HG03066 (cell line): ENCODE measurements around the gene ADAMTS15.

ENCODE experiments used
- ATAC-seq: cut with Tn5 transposase; IDR thresholded peaks from one replicate; pipeline ENCODE4 v1.9.1; 2021; ENCODE audit warnings: low read depth; ENCODE audit not compliant: unreplicated experiment

The ADAMTS15 gene

DNA sequence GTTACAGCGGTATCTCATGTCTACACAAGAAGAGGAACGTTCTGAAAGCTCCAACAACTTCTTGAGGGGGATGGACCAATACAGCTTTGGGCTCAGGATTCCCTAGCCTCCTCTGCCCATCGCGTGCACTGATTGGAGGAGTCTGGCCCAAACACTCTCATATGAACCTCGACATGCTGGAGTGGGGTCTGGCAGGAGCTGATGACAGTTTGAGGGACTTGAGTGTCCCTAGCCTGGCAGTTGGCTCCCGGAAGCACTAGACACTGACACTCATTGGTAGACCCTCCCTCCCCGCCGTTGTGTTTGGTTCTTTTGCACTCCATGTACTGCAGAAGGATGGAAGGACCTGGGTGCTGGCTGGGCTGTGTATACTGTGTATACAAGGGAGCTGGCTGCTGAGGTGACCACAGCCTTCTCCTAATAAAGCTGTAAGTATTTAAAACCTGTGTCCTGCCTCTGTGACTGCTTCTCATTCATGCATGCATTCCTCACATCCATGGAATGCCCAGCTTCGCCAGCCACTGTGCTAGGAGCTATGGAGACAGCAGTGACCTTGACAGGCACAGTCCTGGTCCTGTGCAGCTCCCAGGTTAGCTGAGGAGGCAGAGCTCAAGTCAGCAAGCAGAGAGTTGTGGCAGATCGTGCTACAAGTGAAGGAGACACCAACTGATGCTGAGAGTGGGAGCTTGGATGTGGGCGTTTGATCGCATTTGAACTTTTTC lies 27.9 kb downstream of the ADAMTS15 start:
- no peak for ATAC-seq

DNA sequence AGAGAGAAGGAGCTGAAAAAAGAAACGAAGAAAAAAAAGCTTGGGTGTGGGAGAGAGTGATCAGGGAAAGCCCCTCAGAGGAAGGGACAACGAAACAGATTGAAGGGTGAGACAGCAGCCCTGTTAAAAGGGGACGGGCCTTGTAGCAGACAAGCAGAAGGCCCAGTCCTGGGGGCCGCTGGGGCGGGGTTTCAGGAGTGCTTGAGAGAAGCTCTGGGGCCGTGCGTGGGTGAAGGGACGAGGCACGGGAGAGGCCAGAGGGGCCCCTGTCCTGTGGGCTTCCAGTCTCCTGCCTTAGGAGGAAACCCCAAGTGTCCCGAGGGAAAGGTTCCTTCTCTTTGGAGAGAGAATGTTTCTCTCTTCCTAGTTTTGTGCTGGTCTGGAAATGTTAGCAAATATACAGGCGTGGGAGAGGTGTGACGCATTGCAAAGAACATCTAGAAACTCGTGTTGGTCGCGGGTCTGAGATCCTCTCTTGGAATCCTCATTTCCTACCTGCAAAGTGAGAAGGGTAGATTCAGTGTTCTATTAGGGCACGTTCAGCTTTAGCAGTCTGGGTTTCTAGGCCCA lies 28.6 kb downstream of the ADAMTS15 start:
- ATAC-seq: no peak

DNA sequence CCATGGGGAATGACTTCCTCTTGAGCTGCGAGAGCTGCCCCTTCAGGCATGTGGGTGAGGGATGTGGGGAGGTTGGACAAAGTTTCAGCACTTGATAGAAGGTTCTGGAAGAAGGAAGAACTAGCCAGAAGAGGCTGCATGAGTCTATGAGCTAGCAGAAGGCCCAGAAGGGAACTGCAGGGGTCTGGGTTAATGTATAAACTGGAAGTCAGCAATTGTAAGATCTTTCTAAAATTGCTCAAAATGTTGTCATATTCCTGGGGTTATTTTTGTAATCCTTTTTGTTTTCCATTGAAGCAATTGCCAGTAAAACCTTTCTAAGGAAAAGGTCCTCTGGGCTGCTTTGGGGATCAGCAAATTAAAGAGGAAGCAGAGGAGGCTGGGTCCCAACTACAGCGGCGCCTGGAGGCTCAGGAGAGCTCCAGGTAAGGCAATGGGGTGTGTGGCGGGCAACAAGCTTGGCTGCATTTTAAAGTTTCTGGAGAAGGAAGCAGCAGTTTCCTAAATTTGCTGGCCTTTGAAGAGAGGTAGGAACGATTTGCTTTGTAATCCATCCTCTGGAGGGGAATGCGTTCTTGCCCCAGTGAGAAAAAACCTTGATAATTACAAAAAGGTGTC lies 29.2 kb downstream of the ADAMTS15 start:
- ATAC-seq: no peak

DNA sequence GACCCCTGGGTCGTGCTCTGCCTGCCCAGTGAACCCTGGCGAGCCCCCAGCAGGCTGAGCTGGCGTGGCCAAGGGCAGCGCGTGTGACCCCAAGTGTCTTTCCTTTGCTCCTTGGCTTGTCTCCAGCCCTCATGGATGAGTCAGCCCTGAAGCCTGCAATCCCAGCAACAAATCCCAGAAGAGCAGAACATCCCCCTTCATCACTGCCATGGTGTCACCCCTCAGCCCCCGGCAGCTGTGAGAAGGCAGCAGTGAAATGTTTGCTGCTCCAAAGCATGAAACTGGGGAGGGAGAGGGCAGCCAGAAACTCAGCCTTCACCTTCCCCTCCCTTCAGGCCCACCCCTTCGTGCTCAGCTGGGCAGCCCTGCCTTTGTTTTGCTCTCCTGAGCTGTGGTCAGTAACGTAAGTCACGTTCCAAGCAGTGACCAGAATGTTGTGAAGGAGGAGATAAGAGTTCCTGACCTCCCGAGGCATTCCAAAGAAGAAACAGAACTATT lies 29.8 kb downstream of the ADAMTS15 start:
- no peak for ATAC-seq

DNA sequence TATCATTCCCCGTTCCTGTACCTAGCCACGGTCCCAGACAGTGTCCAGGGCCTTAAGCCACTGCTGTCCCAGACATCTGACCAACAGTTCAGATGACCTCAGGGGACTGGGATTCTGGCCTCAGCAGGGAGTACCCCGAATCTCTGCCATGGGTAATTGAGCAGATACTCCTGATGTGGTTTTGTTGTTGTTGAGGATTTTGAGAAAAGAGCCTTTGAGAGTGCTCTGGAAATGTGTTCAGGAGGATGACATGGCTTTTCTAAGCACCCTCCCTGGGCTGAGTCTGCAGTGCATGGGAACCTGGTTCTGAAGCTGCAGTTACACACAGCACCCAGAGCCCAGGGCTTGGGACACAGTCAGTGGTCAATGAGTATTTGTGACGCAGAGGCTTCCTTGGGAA lies 30.4 kb downstream of the ADAMTS15 start:
- ATAC-seq: no peak

DNA sequence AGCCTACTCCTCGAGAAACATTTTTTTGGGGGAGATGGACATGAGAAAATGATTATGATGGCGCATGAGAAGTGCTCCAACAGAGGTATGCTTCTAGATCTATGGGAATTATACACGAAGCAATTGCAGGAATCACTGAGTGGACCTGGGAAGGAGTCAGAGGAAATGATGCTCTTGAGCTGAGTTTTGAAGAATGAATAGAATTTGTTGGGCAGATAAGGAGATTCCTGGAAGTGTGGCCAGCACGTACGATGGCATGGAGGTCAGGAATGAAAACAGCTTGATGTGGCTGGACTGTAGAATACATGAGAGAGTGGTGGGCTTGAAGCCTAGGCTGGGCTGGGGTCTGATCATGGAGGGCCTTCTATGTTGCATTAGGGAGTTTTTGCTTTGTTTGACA lies 31.7 kb downstream of the ADAMTS15 start:
- no peak for ATAC-seq

DNA sequence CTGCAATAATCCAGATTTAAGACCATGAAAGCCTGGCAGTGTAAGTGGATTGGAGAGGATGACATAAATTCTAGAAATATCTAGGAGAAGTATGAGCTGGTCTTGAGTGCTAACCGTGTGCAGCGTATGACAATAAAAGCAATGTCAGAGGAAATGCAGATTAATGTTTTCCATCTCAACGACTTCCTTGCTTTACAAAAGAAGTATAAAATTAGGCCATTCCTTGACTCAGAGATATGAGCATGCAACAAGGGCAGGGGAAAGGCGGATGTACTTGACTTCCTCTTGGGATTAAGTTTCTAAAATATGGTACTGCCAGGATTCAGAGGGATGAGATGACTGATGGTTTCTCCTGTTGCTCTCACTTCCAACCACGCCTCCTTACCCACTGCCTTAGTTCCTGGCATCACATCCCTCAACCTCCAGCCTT lies 32.3 kb downstream of the ADAMTS15 start:
- no peak for ATAC-seq

DNA sequence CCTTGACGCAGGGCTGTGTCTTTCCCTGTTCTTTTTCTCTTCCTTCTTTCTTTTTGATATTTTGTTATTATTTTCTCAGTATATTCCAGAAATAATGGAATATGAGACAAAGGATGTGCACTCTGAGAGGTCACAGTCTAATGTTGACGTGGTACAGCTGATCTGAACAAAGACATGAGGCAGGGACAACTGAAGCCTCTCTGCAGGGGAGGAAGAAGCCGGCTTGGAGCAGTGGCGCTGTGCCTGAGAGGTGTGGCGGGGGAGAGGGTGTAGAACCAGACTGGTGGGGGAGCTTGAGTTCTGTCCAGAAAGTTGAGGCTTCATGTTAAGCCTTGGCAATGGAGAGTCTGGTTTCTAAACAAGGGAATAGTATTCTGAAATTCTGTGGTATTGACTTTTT lies 34.7 kb downstream of the ADAMTS15 start:
- ATAC-seq: no peak

DNA sequence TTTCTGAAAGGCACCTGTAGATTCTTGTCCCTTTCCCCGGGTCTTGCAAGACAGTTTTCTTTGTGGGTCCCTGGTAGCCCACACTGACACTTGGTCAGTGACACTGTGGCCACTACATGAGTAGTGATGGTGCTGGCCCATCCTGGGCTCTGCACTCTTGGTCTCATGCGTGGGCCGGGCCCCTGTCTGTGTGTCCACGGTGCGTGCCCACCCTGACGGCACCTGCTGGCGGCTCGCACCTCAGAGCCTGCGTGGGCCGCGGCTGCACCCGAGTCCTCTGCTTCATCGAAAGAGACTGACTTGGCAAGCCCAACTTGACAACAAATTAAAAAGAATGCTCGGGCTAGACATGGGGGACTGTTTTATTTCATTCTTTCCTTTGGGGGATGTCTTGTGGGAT lies 37.5 kb downstream of the ADAMTS15 start:
- ATAC-seq: no peak

DNA sequence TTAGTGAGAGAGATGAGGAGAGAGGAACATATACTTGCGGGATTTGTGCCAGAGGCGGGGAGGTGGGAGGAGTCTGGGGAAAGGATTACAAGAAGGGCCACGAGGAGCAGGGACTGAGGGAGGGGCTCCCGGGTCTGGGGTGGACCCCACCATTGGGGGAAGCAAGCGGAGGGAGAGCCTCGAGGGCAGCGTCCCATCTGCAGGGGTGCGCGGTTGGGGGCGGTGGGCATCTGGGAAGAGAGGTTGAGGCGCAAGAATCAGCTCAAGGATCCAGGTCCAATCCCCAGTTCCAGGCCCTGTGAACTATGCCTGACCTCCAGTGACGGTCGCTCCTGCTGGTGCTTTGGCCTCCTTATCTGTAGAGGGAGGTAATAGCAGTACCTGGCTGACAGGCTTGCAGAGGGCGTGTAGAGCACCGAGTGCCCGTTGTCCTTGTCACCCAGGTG lies 38.0 kb downstream of the ADAMTS15 start:
- ATAC-seq: no peak

DNA sequence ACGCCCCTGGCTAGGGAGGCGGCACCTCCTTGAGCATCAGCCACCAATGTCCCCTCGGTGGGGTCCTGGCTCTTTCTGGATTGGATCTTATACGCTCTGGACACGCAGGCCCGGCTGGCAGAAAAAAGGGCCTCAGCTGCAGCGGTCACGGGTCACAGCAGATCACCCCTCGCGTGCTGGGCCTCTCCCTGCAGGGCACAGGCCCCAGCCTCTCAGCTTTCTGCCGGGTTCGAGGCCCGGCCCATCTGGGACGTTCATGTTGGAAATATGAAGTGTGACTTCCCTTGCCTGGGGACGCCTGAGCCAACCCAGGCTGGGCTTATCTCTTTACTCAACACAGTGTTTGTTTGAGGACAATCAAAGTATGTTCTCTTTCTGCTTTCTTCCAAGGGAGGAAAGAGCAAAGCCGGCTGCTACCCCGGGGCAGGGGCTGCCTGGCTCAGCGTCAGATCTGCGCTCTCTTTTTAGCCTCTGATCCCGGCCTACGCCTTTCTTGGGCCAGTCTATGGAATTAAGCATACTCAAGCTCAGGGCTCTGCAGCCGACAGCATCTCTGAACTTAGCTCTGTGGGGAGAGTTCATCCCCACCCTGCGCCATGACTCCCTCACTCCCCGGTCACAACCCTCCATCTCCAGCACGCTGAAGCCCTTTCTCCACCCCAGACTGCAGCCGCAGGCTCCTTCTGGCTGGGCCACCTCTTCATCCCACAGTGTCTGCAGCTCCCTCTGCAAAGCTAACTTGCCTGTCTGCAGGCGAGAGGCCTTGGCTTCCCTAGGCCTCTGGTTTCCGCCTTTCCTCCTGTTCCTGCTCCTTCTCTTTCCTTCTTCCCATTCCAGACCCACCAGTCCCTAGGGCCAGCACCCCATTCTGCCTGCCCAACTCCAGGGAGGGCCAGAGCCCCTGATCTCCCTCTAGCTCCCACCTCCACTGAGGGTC lies 38.8 kb downstream of the ADAMTS15 start:
- no peak for ATAC-seq

DNA sequence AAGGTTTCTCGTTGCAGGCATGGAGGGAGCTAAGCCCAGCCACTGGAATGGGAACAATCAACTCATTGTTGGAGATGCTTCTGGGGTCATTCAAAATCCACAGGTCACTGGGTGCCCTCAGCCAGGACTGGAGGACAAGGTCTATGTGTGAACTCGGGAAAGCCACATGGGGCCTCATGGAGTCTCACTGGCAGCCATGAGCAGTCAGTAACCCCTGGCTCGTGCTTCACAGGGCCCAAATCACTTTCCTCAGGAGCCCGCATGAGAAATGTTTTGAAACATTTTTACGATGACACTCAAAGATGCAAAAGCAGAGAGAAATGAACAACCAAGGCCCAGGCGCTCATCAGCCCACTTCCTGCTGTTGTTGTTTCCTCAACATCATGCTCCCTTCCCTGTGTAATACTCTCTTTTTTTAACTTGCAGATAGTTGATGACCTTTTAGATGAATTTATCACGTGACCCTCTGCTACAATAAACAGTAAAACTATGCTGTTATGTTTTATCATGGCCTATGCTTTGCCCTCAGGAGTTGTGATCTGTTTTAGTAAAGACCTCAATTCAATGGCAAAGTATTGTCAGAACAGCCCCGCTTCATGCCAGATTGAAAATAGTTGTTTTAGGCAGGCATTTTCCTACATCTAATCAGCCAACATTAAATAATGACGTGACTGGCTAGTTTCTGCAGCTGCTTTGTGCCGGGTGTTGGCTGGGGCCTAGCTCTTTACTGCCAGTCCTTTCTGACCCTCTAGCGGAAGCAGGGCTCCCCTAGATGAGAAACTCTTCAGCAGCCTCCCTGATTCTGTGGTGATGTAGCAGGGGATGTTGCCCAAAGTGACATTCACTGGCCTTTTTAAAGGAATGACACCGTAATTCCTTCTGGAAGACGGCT lies 39.7 kb downstream of the ADAMTS15 start:
- no peak for ATAC-seq

DNA sequence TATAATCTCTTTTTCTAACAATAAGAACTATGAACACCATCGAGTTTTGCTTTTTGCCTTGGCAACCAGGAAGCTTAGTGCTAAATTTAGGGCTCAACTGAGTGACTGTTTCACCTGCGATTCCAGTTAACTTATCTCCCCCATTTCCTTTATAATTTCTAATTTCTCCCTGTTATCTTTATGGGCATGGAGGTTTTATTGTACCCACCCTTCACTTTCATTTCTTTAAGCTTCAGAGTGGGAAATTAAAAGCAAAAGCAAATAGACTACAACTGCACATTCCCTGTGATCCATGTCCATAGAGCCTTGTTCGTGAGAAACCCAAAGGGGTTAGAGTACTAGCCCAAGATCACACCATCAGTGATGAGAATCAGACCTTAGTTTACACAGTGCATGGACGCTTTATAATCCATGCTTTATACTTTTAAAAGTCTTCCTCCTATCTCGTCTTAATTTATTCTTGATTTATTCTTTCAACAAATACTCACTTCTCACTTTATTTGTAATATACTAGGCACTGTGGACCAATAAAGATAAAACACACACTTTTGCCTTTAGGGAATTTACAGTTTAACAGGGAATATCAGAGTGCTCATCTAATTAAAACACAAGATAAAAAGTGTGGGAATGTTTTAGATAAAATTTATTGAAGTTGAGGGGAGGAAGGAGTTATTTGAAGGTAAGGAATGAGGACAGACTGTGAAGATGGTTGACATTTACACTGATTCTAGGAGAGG lies 40.6 kb downstream of the ADAMTS15 start:
- ATAC-seq: no peak

DNA sequence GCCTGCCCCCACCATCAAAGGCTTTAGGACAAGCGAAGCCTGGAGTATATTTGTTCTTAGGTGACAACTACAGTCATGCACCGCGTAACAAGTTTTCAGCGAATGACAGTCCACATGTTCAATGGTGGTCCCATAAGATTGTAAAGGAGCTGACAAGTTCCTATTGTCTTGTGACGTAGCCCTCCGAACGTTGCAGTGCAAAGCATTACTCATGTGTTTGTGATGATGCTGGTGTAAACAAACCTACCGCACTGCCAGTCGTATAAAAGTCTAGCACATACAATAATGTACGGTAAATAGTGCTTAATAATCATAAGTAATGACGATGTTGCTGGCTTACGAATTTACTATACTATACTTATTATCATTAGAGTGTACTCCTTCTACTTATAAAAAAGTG lies 41.3 kb downstream of the ADAMTS15 start:
- ATAC-seq: no peak

DNA sequence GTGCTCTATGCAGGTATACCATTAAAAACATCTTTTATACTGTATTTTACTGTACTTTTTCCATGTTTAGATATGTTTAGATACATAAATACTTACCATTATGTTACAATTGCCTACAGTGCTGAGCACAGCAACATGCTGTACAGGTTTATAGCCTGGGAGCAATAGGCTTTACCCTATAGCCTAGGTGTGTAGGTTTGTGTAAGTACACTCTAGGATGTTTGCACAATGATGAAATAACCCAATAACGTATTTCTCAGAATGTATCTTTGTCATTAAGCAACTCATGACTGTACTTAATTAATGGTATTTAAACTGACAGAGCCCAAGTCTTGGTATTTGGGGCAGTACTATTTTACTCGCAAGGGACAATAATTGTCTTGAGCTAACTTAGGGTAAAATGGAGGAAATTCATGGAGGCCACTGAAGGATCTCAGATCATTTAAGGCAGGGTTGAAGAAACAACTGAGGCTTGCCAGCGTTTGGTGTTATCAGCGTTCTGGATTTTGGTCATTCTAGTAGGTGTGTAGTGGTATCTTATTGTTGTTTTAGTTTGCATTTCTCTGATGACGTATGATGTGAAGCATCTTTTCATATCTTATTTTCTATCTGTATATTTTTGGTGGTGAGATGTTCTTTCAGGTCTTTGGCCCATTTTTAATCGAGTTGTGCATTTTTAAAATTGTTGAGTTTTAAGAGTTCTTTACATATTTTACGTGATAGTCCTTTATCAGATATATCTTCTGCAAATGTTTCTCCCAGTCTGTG lies 42.4 kb downstream of the ADAMTS15 start:
- ATAC-seq: no peak

DNA sequence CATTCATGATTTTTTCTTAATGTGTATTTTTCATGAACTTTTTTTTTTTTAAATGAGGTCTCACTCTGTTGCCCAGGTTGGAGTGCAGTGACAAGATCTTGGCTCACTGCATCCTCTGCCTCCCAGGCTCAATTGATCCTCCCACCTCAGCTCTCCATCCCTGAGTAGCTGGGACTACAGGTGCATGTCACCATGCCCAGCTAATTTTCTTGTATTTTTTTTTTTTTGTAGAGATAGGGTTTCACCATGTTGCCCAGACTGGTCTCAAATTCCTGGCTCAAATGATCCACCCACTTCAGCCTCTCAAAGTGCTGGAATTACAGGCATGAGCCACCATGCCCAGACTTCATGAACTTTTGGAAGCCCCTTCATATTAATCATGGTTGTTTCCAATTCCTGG lies 49.7 kb downstream of the ADAMTS15 start:
- no peak for ATAC-seq

DNA sequence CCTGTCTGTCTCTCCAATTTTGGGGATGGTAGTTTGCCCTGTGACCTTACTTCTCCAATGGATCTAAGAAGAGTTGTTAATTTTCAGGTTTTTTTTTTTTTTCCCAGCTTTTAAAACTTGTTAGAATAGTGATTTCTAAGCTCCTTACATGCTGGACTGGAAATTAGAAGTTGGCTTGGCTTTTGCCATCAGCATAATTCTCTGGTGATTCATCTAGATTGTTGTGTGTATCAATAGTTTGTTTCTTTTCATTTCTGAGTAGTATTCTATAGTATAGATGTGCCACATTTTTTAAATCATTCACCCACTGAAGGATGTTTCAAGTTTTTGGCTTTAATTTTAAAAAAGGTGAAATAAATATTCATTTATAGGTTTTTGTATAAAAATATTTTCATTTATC lies 51.4 kb downstream of the ADAMTS15 start:
- ATAC-seq: no peak

DNA sequence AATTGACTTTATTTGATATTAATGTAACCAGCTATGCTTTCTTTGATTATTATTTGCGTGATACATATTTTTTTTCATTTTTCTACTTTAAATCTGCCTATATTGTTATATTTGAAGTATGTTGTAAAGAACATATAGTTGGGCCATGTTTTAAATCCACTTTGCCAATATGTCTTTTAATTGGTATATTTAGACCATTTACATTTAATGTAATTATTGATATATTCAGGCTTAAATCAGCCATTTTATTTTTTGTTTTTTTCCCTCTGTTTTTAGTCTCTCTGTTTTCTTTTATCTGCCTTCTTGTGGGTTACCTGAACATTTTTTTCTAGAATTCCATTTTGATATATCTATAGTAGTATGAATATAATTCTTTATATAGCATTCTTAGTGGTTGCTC lies 55.9 kb downstream of the ADAMTS15 start:
- no peak for ATAC-seq
